ENCODE results near the gene SLC7A9. TPM values are rescaled to one million over a fixed set of nuclear protein-coding genes. Genes with fewer than 3 reads are reported as not detected.

SLC7A9 gene
- total and polyA plus RNA-seq, 2 donors (not counting 3 experiments of a cell fraction or from before 2014, with no cell fraction given) = 0.06 TPM; not detected in 1

- no peaks in the 10 kb centered on the region for H3K79me2 ChIP-seq (ENCODE audit: control insufficient read depth, insufficient read depth, low read length)
- DNase-seq (ENCODE audit: low read depth, low spot score) (no peak), FAIRE-seq (no peak)
- no peaks in the 10 kb centered on the region for H3K9me1 ChIP-seq (replicated peaks; ENCODE audit: control insufficient read depth, extremely low read depth, insufficient read depth, low read length)
- no peak overlapping the region for H3K4me3 ChIP-seq (replicated peaks in 1 of 3; ENCODE audit: insufficient read depth in 1 of 3, low read depth in 1 of 3, low read length in 3 of 3)
- ChIA-PET CTCF (interaction anchor here (1.5 kb wide), 1 partner anchor 9 kb away, joined by 5 read pairs; no protein-coding TSS in a partner anchor), POLR2A (no interaction called here)
- no peak overlapping the region for H3K9ac ChIP-seq (replicated peaks; ENCODE audit: extremely low read depth, insufficient read depth, low read length)
- H3K4me1 ChIP-seq (ENCODE audit: control insufficient read depth, extremely low read depth, insufficient read depth, low read length) = no peaks in the 10 kb centered on the region
- intact Hi-C loops (cut with micrococcal nuclease) = no loop called here
- no peak overlapping the region for H2AFZ ChIP-seq (ENCODE audit: low read depth, low read length)
- no peak for TF ChIP-seq GATA2 (IDR thresholded peaks at IDR 0.05; ENCODE audit: insufficient read depth, insufficient read length, low read depth, low read length)
- TF ChIP-seq, protein P1, sequence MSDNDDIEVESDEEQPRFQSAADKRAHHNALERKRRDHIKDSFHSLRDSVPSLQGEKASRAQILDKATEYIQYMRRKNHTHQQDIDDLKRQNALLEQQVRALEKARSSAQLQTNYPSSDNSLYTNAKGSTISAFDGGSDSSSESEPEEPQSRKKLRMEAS (IDR thresholded peaks at IDR 0.05; ENCODE audit: insufficient read depth, insufficient read length) = no peak
- TF ChIP-seq POLR2AphosphoS5 (IDR thresholded peaks at IDR 0.05; ENCODE audit: insufficient read depth, low read depth, low read length) = no peak
- no peak for TF ChIP-seq JUN (IDR thresholded peaks at IDR 0.05; ENCODE audit: borderline replicate concordance, insufficient read depth, insufficient read length, low read depth)
- TF ChIP-seq FOS (IDR thresholded peaks at IDR 0.05; ENCODE audit: borderline replicate concordance, insufficient read depth, low read length) = no peak
- TF ChIP-seq CTCF (IDR thresholded peaks at IDR 0.05; ENCODE audit: extremely low read depth in 1 of 2, insufficient read depth in 1 of 2, low read depth in 1 of 2, low read length in 2 of 2) = no peak
- no peak for TF ChIP-seq EZH2 (IDR thresholded peaks at IDR 0.05; ENCODE audit: borderline replicate concordance, low read depth, low read length, severe bottlenecking)
- TF ChIP-seq POLR2A (IDR thresholded peaks at IDR 0.05; ENCODE audit: low read depth, low read length) = no peak
- TF ChIP-seq MYC (IDR thresholded peaks at IDR 0.05; ENCODE audit: low read depth, low read length) = no peak
- H3K36me3 ChIP-seq (ENCODE audit: control insufficient read depth in 2 of 2, extremely low read depth in 1 of 2, insufficient read depth in 2 of 2, low read length in 2 of 2) = no peaks in the 10 kb centered on the region
- no peaks in the 10 kb centered on the region for H4K20me1 ChIP-seq (replicated peaks; ENCODE audit: control insufficient read depth, extremely low read depth, insufficient read depth, low read length)
- no TSS peak for BruUV-seq (replicated peaks)
- dilution Hi-C loops (cut with MboI; ENCODE audit: extremely low pct_ligation_motif_present, low sequenced_read_pairs) = no loop called here
- H3K27ac ChIP-seq (ENCODE audit: insufficient read depth, low read depth, low read length) = no peak overlapping the region
- no peaks in the 10 kb centered on the region for H3K27me3 ChIP-seq (ENCODE audit: control insufficient read depth in 2 of 2, insufficient read depth in 2 of 2, low read length in 2 of 2)
- no peak overlapping the region for H3K4me2 ChIP-seq (ENCODE audit: insufficient read depth, low read length)
- H3K9me3 ChIP-seq (replicated peaks; ENCODE audit: control insufficient read depth, insufficient read depth, low read length) = no peaks in the 10 kb centered on the region
Measured at GRCh38 chr19:32865326-32865725, 4.2 kb downstream of the SLC7A9 start.
